HEK293T (cell line): ENCODE measurements around the gene ZNF614.
"Not testable (repeated sequence)": the region's sequence is repeated elsewhere in the genome, so short reads cannot be mapped to it uniquely, and the experiment has no call there.

Experiments
- CTCF ChIA-PET: fragments of 350-600 bp; formaldehyde crosslinking; extraction: SDS; loops from one replicate; lab custom pipeline; 2021; ENCODE audit warnings: antibody characterized with exemption, inconsistent platforms; lab: Yijun Ruan, JAX
- POLR2A ChIA-PET: fragments of 350-600 bp; formaldehyde crosslinking; extraction: SDS; loops from one replicate; lab custom pipeline; 2020; ENCODE audit warnings: antibody characterized with exemption, inconsistent platforms; lab: Yijun Ruan, JAX
- DNase-seq: peaks from one replicate; pipeline ENCODE4 v3.0.0; 2012; ENCODE audit warnings: mixed read lengths; ENCODE audit errors: extremely low spot score
- ARNT ChIP-seq: fragments of 450-650 bp; IDR thresholded peaks from 2 replicates; pipeline ENCODE4 v1.6.1; 2017; ENCODE audit warnings: mild to moderate bottlenecking
- BHLHE40 ChIP-seq: fragments of 450-650 bp; IDR thresholded peaks from 2 replicates; pipeline ENCODE4 v1.6.1; 2016; ENCODE audit warnings: mild to moderate bottlenecking, moderate library complexity, borderline replicate concordance
- CTBP1 ChIP-seq: fragments of 450-650 bp; IDR thresholded peaks from 2 replicates; pipeline ENCODE4 v1.6.1; 2016; ENCODE audit warnings: borderline replicate concordance
- ELF4 ChIP-seq: fragments of 450-650 bp; IDR thresholded peaks from 2 replicates; pipeline ENCODE4 v1.6.1; 2017; ENCODE audit warnings: antibody characterized with exemption
- FOXA1 ChIP-seq: fragments of 450-650 bp; IDR thresholded peaks from 2 replicates; pipeline ENCODE4 v1.6.1; 2016; ENCODE audit warnings: mild to moderate bottlenecking
- FOXK2 ChIP-seq: fragments of 450-650 bp; IDR thresholded peaks from 2 replicates; pipeline ENCODE4 v1.6.1; 2016; ENCODE audit warnings: mild to moderate bottlenecking
- FOXM1 ChIP-seq: fragments of 450-650 bp; IDR thresholded peaks from 2 replicates; pipeline ENCODE4 v1.6.1; 2017; ENCODE audit warnings: mild to moderate bottlenecking, borderline replicate concordance
- HDGF ChIP-seq: fragments of 450-650 bp; IDR thresholded peaks from 2 replicates; pipeline ENCODE4 v1.6.1; 2017; ENCODE audit warnings: antibody characterized with exemption, borderline replicate concordance
- L3MBTL2 ChIP-seq: fragments of 450-650 bp; conservative IDR thresholded peaks from 2 replicates; pipeline ENCODE4 v1.6.1; 2016; ENCODE audit warnings: mild to moderate bottlenecking
- LEF1 ChIP-seq: fragments of 450-650 bp; IDR thresholded peaks from 2 replicates; pipeline ENCODE4 v1.6.1; 2017; ENCODE audit warnings: mild to moderate bottlenecking, borderline replicate concordance
- NFRKB ChIP-seq: fragments of 450-650 bp; IDR thresholded peaks from 2 replicates; pipeline ENCODE4 v1.6.1; 2016; ENCODE audit warnings: mild to moderate bottlenecking, moderate library complexity
- SP1 ChIP-seq: fragments of 450-650 bp; IDR thresholded peaks from 2 replicates; pipeline ENCODE4 v1.6.1; 2017
- SUZ12 ChIP-seq: fragments of 450-650 bp; IDR thresholded peaks from 2 replicates; pipeline ENCODE4 v1.6.1; 2016; ENCODE audit warnings: mild to moderate bottlenecking
- TARDBP ChIP-seq: fragments of 450-650 bp; IDR thresholded peaks from 2 replicates; pipeline ENCODE4 v1.6.1; 2016
- ZNF384 ChIP-seq: fragments of 450-650 bp; IDR thresholded peaks from 2 replicates; pipeline ENCODE4 v1.6.1; 2016
- TF ChIP-seq, protein P1 (sequence below): fragments of 450-650 bp; IDR thresholded peaks from 2 replicates; pipeline ENCODE4 v1.6.1; 2016

Gene ZNF614

GRCh38 chr19:51986309-51987291 is 41.6 kb downstream of the ZNF614 start, which contains the start of gene ZNF350:
Gene ZNF350 (minus strand): TSS chr19:51986840. CDS start chr19:51974360, 12,480 bp downstream.
- ChIA-PET CTCF (no interaction called here), POLR2A (no interaction called here)
- TF ChIP-seq BHLHE40: no peak
- TF ChIP-seq SP1: no peak
- no peak for TF ChIP-seq TARDBP
- no peak for TF ChIP-seq LEF1
- TF ChIP-seq FOXA1: no peak
- TF ChIP-seq, protein P1, sequence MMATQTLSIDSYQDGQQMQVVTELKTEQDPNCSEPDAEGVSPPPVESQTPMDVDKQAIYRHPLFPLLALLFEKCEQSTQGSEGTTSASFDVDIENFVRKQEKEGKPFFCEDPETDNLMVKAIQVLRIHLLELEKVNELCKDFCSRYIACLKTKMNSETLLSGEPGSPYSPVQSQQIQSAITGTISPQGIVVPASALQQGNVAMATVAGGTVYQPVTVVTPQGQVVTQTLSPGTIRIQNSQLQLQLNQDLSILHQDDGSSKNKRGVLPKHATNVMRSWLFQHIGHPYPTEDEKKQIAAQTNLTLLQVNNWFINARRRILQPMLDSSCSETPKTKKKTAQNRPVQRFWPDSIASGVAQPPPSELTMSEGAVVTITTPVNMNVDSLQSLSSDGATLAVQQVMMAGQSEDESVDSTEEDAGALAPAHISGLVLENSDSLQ: no peak
- no peak for TF ChIP-seq HDGF
- peak; percentile 56 for TF ChIP-seq ELF4
- peak; percentile 59 for TF ChIP-seq L3MBTL2
- no peak for TF ChIP-seq NFRKB
- no peak for TF ChIP-seq CTBP1
- TF ChIP-seq ZNF384: no peak
- TF ChIP-seq FOXM1: no peak
- TF ChIP-seq FOXK2: peak; percentile 61; the same call in 1 of the 2 replicates
- DNase-seq: peak; percentile 71

- ChIA-PET CTCF (no interaction called here), POLR2A (no interaction called here)
Observed at GRCh38 chr19:51983361-51983760, 44.8 kb downstream of the ZNF614 start.

DNA sequence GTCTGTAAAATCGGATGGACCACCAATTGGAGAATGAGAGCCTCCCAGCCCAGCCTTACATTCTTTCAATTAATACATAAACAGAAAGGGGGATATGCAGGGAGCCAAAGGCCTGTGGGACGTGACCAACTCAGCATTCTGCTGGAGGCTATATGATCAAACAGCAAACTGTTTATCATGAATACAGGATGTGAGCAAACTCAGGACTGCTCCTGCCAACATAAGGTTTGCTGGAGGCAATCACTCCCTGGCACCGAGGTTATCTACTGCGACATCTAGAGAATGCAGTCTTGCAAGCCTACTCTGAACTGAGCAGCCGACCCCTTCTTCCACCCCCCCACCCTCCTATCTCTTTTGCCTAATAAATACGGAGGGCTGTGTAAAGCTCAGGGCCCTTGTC is 47.3 kb downstream of the ZNF614 start:
- CTCF ChIA-PET, POLR2A ChIA-PET, DNase-seq: not testable (repeated sequence)

More at GRCh38 chr19:51983361-51983760, 44.8 kb downstream of the ZNF614 start:
- TF ChIP-seq CTBP1 (no peak), HDGF (no peak), ARNT (no peak), LEF1 (no peak), NFRKB (no peak), SP1 (no peak), SUZ12 (no peak), ELF4 (no peak), FOXK2 (no peak), ZNF384 (no peak), FOXA1 (no peak), TARDBP (no peak), L3MBTL2 (no peak)
- TF ChIP-seq, protein P1: no peak
- no peak for DNase-seq

DNA sequence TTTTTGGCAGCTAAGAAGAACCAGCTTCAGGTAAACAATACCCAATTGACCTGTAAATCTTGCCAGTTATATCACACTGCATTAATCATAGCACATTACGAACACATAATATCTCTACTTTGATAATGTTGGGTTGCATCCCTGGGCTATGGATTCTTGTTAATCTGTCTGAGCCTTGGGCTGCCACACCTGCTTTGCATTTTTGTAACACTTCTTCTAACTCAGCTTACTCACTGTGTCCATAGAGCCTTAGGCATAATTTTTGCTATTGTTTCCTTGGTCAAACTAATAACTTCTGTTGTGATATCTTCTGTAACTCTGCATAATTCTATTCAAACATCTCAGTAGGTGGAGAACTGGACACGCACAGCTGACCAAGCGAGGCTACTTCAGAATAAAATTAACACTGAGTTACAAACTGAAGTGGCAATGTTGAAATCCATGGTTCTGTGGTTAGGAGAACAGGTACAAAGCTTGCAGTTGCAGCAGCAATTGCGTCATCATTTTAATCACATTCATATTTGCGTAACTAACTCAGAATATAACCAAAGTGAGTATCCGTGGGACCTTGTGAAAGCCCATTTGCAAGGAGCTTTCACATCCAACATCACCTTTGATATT is 48.0 kb downstream of the ZNF614 start:
- DNase-seq: no peak
- TF ChIP-seq ELF4 (no peak), NFRKB (no peak), FOXM1 (no peak), SP1 (no peak), ZNF384 (no peak), HDGF (no peak), ARNT (no peak), LEF1 (no peak), CTBP1 (no peak)
- ChIA-PET CTCF (no interaction called here), POLR2A (no interaction called here)

- CTCF ChIA-PET: no interaction called here
- no peak for DNase-seq
- POLR2A ChIA-PET: no interaction called here
- TF ChIP-seq ELF4: no peak
- TF ChIP-seq, protein P1: no peak
- TF ChIP-seq SP1: no peak
- no peak for TF ChIP-seq FOXK2
- no peak for TF ChIP-seq FOXM1
- no peak for TF ChIP-seq ZNF384
- no peak for TF ChIP-seq NFRKB
- no peak for TF ChIP-seq BHLHE40
- TF ChIP-seq SUZ12: no peak
- no peak for TF ChIP-seq FOXA1
- no peak for TF ChIP-seq L3MBTL2
- TF ChIP-seq LEF1: no peak
- TF ChIP-seq ARNT: no peak
- no peak for TF ChIP-seq CTBP1
- no peak for TF ChIP-seq HDGF
Observed at GRCh38 chr19:51978882-51979281, 49.3 kb downstream of the ZNF614 start.

GRCh38 chr19:51977346-51977745 is 50.8 kb downstream of the ZNF614 start:
- ChIA-PET CTCF (no interaction called here), POLR2A (no interaction called here)
- DNase-seq: no peak
- TF ChIP-seq ELF4: no peak
- no peak for TF ChIP-seq L3MBTL2
- no peak for TF ChIP-seq FOXA1
- no peak for TF ChIP-seq TARDBP
- TF ChIP-seq HDGF: no peak
- no peak for TF ChIP-seq BHLHE40
- TF ChIP-seq SUZ12: no peak
- TF ChIP-seq FOXK2: no peak
